ENCODE data around the gene FBLN1. TPM values are rescaled to one million over a fixed set of nuclear protein-coding genes. Genes with fewer than 3 reads are reported as not detected.
A peak's percentile ranks its signal among the peaks of the same experiment; 100 is the strongest.

Gene FBLN1
- total and polyA plus RNA-seq, 2 of the 13 experiments (the other 11 are each of a cell fraction or from before 2014, with no cell fraction given), result 37.3 to 103 TPM

GRCh38 chr22:45577746-45578523 lies 75.3 kb downstream of the FBLN1 start:
- Histone ChIP-seq H3K4me1 (ENCODE audit: insufficient read depth, low read length) (no peaks in the 10 kb centered on the region), H3K79me2 (ENCODE audit: insufficient read depth, low read length) (no peaks in the 10 kb centered on the region), H3K9me3 (ENCODE audit: low read length) (no peaks in the 10 kb centered on the region), H3K9ac (ENCODE audit: insufficient read depth, low read depth, low read length) (no peak overlapping the region), H3K27me3 (ENCODE audit: control insufficient read depth in 1 of 2, insufficient read depth in 2 of 2, low read length in 2 of 2) (no peaks in the 10 kb centered on the region), H3K4me2 (ENCODE audit: low read depth, low read length) (no peak overlapping the region), H3K27ac (ENCODE audit: extremely low read length, insufficient read depth, low read length) (no peak overlapping the region), H2AFZ (ENCODE audit: low read length) (no peak overlapping the region), H3K4me3 (replicated peaks in 1 of 3; ENCODE audit: insufficient read depth in 1 of 3, low read depth in 2 of 3, low read length in 3 of 3) (no peak overlapping the region), H3K36me3 (replicated peaks in 1 of 2; ENCODE audit: control insufficient read depth in 1 of 2, insufficient read depth in 2 of 2, low read length in 2 of 2) (peaks cover 1 to 4% of the 10 kb centered on the region in 2 experiments; a peak in 2 of 5 replicates), H4K20me1 (ENCODE audit: insufficient read depth, low read length) (no peaks in the 10 kb centered on the region)
- in situ Hi-C loops (cut with HindIII; ENCODE audit: extremely low pct_ligation_motif_present, low pct_unique_long_range_greater_than_20kb), result loop anchor here (5.0 kb wide), 2 partner anchors 64 to 289 kb away; no protein-coding TSS in a partner anchor
- BruUV-seq (replicated peaks), result no TSS peak
- CTCF ChIA-PET (ENCODE audit: low intra/inter-chr PET ratio, low total read pairs), result interaction anchor here (1.3 kb wide), 1 partner anchor 68 kb away, joined by 5 read pairs; no protein-coding TSS in a partner anchor
- 47% methylated on average over 20 of the region's 27 CpGs for WGBS (ENCODE audit: low lambda C conversion rate)
- FAIRE-seq (peak; percentile 87), ATAC-seq (peak; percentile 88), DNase-seq (ENCODE audit: low spot score) (peak; percentile 64)
- POLR2A ChIA-PET, result no interaction called here
- intact Hi-C loops (cut with micrococcal nuclease; ENCODE audit: unreplicated experiment), result loop anchor here (2.0 kb wide), 1 partner anchor 391 kb away; no protein-coding TSS in a partner anchor
- peak; percentile 70; the same call in 1 of the 2 replicates for TF ChIP-seq KDM2A (CRISPR knock-in tag; IDR thresholded peaks at IDR 0.05; ENCODE audit: borderline replicate concordance, low read depth)
- 0 out of 2 replicates have a peak, but pooled peaks have one; percentile 38 for TF ChIP-seq ZGPAT (CRISPR knock-in tag; IDR thresholded peaks at IDR 0.05)
- no peak for TF ChIP-seq ZBTB46 (CRISPR knock-in tag; IDR thresholded peaks at IDR 0.05; ENCODE audit: borderline replicate concordance)
- TF ChIP-seq CBX5 (CRISPR knock-in tag; IDR thresholded peaks at IDR 0.05; ENCODE audit: borderline replicate concordance), result peak; percentile 35; the same call in 1 of the 2 replicates
- 0 out of 2 replicates have a peak, but pooled peaks have one; percentile 50 for TF ChIP-seq KDM3A (CRISPR knock-in tag; IDR thresholded peaks at IDR 0.05; ENCODE audit: low read depth)
- TF ChIP-seq HOXA5 (CRISPR knock-in tag; IDR thresholded peaks at IDR 0.05), result no peak
- TF ChIP-seq SOX6 (IDR thresholded peaks at IDR 0.05), result no peak
- TF ChIP-seq SOX6 (CRISPR knock-in tag; IDR thresholded peaks at IDR 0.05), result 0 out of 2 replicates have a peak, but pooled peaks have one; percentile 15
- peak; percentile 93 for TF ChIP-seq ZNF777 (CRISPR knock-in tag; IDR thresholded peaks at IDR 0.05)
- TF ChIP-seq RAD21 (CRISPR knock-in tag; IDR thresholded peaks at IDR 0.05), result peak; percentile 95
- TF ChIP-seq NCOA2 (CRISPR knock-in tag; IDR thresholded peaks at IDR 0.05), result 0 out of 2 replicates have a peak, but pooled peaks have one; percentile 16
- TF ChIP-seq DZIP1 (CRISPR knock-in tag; IDR thresholded peaks at IDR 0.05), result no peak
- no peak for TF ChIP-seq MTERF4 (CRISPR knock-in tag; IDR thresholded peaks at IDR 0.05)
- peak; percentile 47; the same call in 1 of the 2 replicates for TF ChIP-seq THRA (CRISPR knock-in tag; IDR thresholded peaks at IDR 0.05; ENCODE audit: borderline replicate concordance)
- TF ChIP-seq SAP130 (CRISPR knock-in tag; IDR thresholded peaks at IDR 0.05; ENCODE audit: low read depth), result 0 out of 2 replicates have a peak, but pooled peaks have one; percentile 17

Data from HepG2 (cell line).